ENCODE measurements around the gene ALPK3.

DNA sequence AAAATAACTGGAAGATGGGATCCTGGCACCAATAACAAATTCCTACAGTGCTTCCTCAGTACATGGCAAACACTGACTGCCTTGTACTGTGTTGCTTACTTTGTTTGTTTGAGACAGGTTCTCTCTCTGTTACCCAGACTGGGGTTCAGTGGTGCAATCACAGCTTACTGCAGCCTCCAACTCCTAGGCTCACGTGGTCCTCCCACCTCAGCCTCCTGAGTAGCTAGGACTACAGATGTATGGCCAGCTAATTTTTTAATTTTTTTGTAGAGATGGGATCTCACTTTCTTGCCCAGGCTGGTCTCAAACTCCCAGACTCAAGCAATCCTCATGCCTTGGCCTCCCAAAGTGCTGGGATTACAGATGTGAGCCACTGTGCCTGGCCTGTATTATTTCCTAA lies 3.7 kb upstream of the ALPK3 start:
- TF ChIP-seq CTCF (IDR thresholded peaks at IDR 0.05) (no peak), ZNF121 (CRISPR knock-in tag; IDR thresholded peaks at IDR 0.05) (no peak), MAX (CRISPR knock-in tag; IDR thresholded peaks at IDR 0.05) (no peak), FOXK1 (CRISPR knock-in tag; IDR thresholded peaks at IDR 0.05) (no peak)
